NCI-H2196 treated with DMSO at 0.1 percent for 48 hours (cell line): ENCODE results near the gene JKAMP.

Experiments
- DNase-seq: peaks from one replicate; lab custom pipeline; 2025; ENCODE audit not compliant: unreplicated experiment; lab: John Stamatoyannopoulos, UW

JKAMP gene

DNA sequence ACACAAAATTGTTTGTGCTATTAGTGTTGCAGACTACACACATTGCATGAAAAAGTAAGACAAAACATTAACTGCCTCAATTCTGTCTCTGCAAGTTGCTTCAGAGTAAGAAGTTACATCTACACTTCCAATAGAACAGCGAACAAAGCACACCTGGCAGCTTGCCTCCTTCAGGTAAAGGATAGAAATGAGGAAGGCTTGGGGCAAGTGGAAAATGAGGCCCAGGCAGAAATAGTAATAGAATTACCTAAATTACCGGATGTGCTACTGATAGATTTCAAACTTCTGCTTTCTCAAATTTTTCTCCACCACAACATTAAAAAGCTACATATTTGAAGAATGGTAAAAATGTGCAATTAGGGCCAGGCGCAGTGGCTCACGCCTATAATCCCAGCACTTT, 54.6 kb downstream of the JKAMP start:
- DNase-seq, result no peak

DNA sequence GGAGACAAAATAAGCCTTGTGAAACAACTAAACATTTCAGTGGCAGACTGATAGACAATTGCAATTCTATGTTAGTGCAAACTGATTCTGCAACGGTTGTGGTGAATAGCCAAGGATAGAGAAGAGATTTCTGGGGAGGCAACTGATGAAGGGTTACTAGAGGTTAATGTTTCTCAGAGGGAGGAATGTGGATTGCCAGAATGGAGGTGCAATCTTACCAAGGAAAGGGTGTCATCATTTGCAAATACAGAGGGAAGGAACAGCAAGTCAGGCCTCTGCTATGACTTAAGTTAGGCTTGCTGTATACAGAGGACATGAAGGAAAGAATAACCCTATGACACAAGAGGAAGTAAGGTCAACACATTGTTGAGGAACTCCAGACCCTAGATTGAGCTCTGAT, 56.5 kb downstream of the JKAMP start:
- DNase-seq, result no peak

DNA sequence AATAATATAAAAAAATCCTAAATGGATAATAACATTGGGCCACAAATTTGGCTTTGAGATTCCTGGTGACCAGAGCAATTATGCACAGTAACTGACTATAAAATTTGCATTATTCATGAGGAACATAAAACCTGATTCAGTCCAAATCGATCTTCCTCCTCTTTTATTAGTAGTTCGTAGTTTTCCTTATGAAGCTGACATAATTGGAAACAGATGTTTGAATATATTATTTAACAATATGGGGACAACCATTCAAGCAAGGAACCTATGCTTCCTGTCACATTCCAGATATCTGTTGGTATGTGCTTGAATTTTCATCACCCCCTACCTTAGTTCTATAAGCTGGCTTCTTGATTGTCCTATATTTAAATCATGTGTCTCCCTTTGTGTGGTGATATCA, 57.4 kb downstream of the JKAMP start:
- no peak for DNase-seq

DNA sequence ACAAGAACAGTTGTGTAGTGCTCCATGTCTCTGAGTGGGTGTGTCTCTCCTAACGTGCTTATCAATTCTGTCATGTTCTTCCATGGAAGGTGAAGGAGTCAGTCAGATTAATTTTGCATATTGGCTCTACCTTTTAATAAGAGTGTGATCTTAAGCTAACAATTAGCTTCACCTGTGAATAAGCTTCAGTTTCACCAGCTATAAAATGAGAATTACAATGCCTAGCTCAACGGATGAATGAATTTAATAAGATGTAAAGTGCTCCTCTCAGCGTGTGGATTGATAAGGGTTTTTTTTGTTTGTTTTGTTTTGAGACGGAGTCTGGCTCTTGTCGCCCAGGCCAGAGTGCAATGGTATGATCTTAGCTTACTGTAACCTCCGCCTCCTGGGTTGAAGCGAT, 59.6 kb downstream of the JKAMP start:
- no peak for DNase-seq

DNA sequence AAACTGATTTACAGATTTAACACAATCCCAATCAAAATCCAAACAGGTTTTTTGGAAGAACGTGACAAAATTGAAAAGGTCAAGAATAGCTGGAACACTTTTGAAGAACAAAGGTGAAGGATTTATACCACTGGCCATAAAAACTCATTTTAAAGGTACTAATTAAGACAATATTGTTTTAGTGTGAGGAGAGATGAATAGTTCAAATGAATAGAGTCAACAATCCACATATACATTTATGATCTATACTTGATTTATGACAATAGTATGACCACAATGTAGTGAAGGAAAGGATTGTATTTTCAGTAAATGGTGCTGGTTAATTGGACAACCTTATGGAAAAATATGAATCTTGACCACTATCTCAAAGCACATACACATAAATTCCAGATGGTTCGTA, 63.0 kb downstream of the JKAMP start:
- DNase-seq, result no peak
